Psoas muscle (tissue), 8 donors: ENCODE results near the gene FLNC. TPM values are rescaled to one million over a fixed set of nuclear protein-coding genes. Genes with fewer than 3 reads are reported as not detected.

Experiments
- ATAC-seq, 4 donors: fragments of 200-7000 bp; cut with Tn5 transposase; one replicate each; pipeline ENCODE4 v1.9.1; 2020; ENCODE audit warnings: moderate library complexity in 3 of 4, mild to moderate bottlenecking in 2 of 4
- DNase-seq, 2 donors: peaks; one replicate each; pipeline ENCODE4 v3.0.0-alpha.2; 2020
- H3K27ac ChIP-seq: fragments of 200-600 bp; one replicate; pipeline ENCODE4 v1.8.0; 2022
- H3K27me3 ChIP-seq, 3 donors: fragments of 200-600 bp in 1 of 3; one replicate each; pipeline versions ENCODE4 v1.6.1 to v1.8.0; 2013 to 2022; ENCODE audit warnings: low read length in 2 of 3, mild to moderate bottlenecking in 2 of 3, moderate library complexity in 1 of 3; ENCODE audit not compliant: insufficient read depth in 3 of 3
- H3K36me3 ChIP-seq, 2 donors: fragments of 200-600 bp in 1 of 2; one replicate each; pipeline versions ENCODE4 v1.6.1 to v1.8.0; 2013 to 2022; ENCODE audit warnings: low read depth in 1 of 2, mild to moderate bottlenecking in 1 of 2, moderate library complexity in 1 of 2; ENCODE audit not compliant: insufficient read depth in 1 of 2
- H3K4me1 ChIP-seq: fragments of 200-600 bp; one replicate; pipeline ENCODE4 v1.8.0; 2022
- H3K4me3 ChIP-seq: fragments of 200-600 bp; one replicate; pipeline ENCODE4 v1.8.0; 2022; ENCODE audit warnings: mild to moderate bottlenecking
- H3K9me3 ChIP-seq: fragments of 200-600 bp; one replicate; pipeline ENCODE4 v1.8.0; 2022
- CTCF ChIP-seq: fragments of 200-600 bp; IDR thresholded peaks from one replicate; pipeline ENCODE4 v1.8.0; 2022; ENCODE audit warnings: antibody characterized with exemption
- WGBS, 3 donors: extraction: QIAGEN DNeasy Blood & Tissue Kit; methylation state at CpG; one replicate each; pipeline versions ENCODE4 v1.1.6 to v1.1.7; 2013; 5-methylcytosine and 5-hydroxymethylcytosine counted together
- intact Hi-C, 2 donors: fragments of 100-400 bp; cut with DNase I; formaldehyde crosslinking; loops; one replicate each; pipeline versions ENCODE4 v1.11.0 to v1.14.2; 2022
- polyA plus RNA-seq, 3 donors: library from polyadenylated mRNA; stranded (reverse); fragments of 200-250 nt; gene quantifications; one replicate each; pipeline ENCODE4 v1.2.3, GENCODE V29; 2013
- total RNA-seq, 4 donors: library from RNA; stranded (reverse); fragmentation: NEBNext Ultra II Directional in 2 of 4; extraction: Animal tissue kit (Norgen Biotek cat#: 25700) in 2 of 4; gene quantifications; one replicate each; pipeline versions ENCODE4 v1.2.1 to v1.2.4, GENCODE V29; 2021 to 2023
- donor health status: healthy with polysubstance abuse.
- donor health status: DM: no; HTN: no; CAD: no; lungs with moderate emphysema.
- donor health status: Bipolar disorder and iron deficiency.
- donor health status: healthy.
- donor health status: DM: yes; HTN: yes; CAD: no.
- donor health status: DM: no; HTN: no; CAD: no.
- donor health status: DM: no; HTN: no; CAD: no.
- donor health status: DM: yes; HTN: yes; CAD: no.

Gene FLNC
- total and polyA plus RNA-seq, 7 donors, result 1,080 to 6,311 (median 4,011) TPM

- Histone ChIP-seq H3K36me3 (no peaks in the 10 kb centered on the region), H3K4me3 (no peak overlapping the region), H3K9me3 (no peaks in the 10 kb centered on the region), H3K4me1 (no peaks in the 10 kb centered on the region), H3K27ac (no peak overlapping the region), H3K27me3 (peaks cover 0 to 20% (median 4%) of the 10 kb centered on the region in 3 donors)
- no peak for ATAC-seq
- intact Hi-C loops, result no loop called here
- no peak for DNase-seq
- 67 to 76% (median 68%) methylated on average over 8 of the region's 8 CpGs for WGBS, 3 donors
- TF ChIP-seq CTCF, result no peak
Observed at GRCh38 chr7:128889121-128889520, 58.9 kb downstream of the FLNC start.

GRCh38 chr7:128890306-128891109 is 60.3 kb downstream of the FLNC start:
- no peak for TF ChIP-seq CTCF
- ATAC-seq (peak in 2 of 4 donors; percentile 7 to 12), DNase-seq (peak in 1 of 2 donors; percentile 56)
- no peaks in the 10 kb centered on the region for H3K36me3 ChIP-seq
- H3K4me3 ChIP-seq, result no peak overlapping the region
- intact Hi-C loops, result no loop called here
- H3K27me3 ChIP-seq, result peaks cover 0 to 20% (median 4%) of the 10 kb centered on the region in 3 donors
- no peaks in the 10 kb centered on the region for H3K9me3 ChIP-seq
- WGBS, 3 donors, result 23 to 36% (median 24%) methylated on average over 36 to 67 of the region's 67 CpGs
- no peak overlapping the region for H3K27ac ChIP-seq
- H3K4me1 ChIP-seq, result no peaks in the 10 kb centered on the region

- WGBS, 3 donors, result 29 to 41% (median 30%) methylated on average over 21 to 41 of the region's 41 CpGs
- H3K36me3 ChIP-seq, result no peaks in the 10 kb centered on the region
- H3K9me3 ChIP-seq, result no peaks in the 10 kb centered on the region
- peak in 1 of 2 donors; percentile 50 for DNase-seq
- H3K27ac ChIP-seq, result no peak overlapping the region
- intact Hi-C loops, result no loop called here
- peak in 2 of 4 donors; percentile 16 to 26 for ATAC-seq
- H3K4me1 ChIP-seq, result no peaks in the 10 kb centered on the region
- TF ChIP-seq CTCF, result no peak
- no peak overlapping the region for H3K4me3 ChIP-seq
- peaks cover 0 to 20% (median 4%) of the 10 kb centered on the region in 3 donors for H3K27me3 ChIP-seq
Observed at GRCh38 chr7:128891110-128891941, 61.1 kb downstream of the FLNC start.

GRCh38 chr7:128891942-128892269 is 61.7 kb downstream of the FLNC start:
- no peak for TF ChIP-seq CTCF
- no peak overlapping the region for H3K27ac ChIP-seq
- H3K9me3 ChIP-seq, result no peaks in the 10 kb centered on the region
- peaks cover 0 to 20% (median 4%) of the 10 kb centered on the region in 3 donors for H3K27me3 ChIP-seq
- 85 to 89% (median 87%) methylated on average over 11 of the region's 11 CpGs for WGBS, 3 donors
- intact Hi-C loops, result no loop called here
- H3K4me1 ChIP-seq, result no peaks in the 10 kb centered on the region
- no peaks in the 10 kb centered on the region for H3K36me3 ChIP-seq
- DNase-seq, result peak in 1 of 2 donors; percentile 39
- ATAC-seq, result no peak
- no peak overlapping the region for H3K4me3 ChIP-seq
